ENCODE results near the gene OR1N1.
A peak's percentile ranks its signal among the peaks of the same experiment; 100 is the strongest.
"Not testable (repeated sequence)": the region's sequence is repeated elsewhere in the genome, so short reads cannot be mapped to it uniquely, and the experiment has no call there.

Gene OR1N1

GRCh38 chr9:122527193-122527592 is at the start of gene OR1N1:
TSS of gene OR1N1 (minus strand) at chr9:122527293. CDS start at chr9:122527293, 0 bp downstream.
- no peak for DNase-seq

GRCh38 chr9:122572456-122572855 is 45.4 kb upstream of the OR1N1 start:
- no peak for DNase-seq

- DNase-seq, result no peak
These were observed 40.8 kb upstream of the OR1N1 start for GRCh38 chr9:122567901-122568300.

GRCh38 chr9:122562134-122562760 is 35.2 kb upstream of the OR1N1 start:
- no peak for DNase-seq

GRCh38 chr9:122561446-122561845 is 34.4 kb upstream of the OR1N1 start:
- DNase-seq, result no peak

- no peak for DNase-seq
These were observed 25.7 kb upstream of the OR1N1 start, which contains the start of gene OR1N2 for GRCh38 chr9:122552812-122553211. TSS of gene OR1N2 (plus strand) at chr9:122553112. CDS start at chr9:122553212, 100 bp downstream.

- DNase-seq, result no peak
These were observed 24.3 kb upstream of the OR1N1 start for GRCh38 chr9:122551371-122551770.

GRCh38 chr9:122546196-122546595 is 19.1 kb upstream of the OR1N1 start:
- no peak for DNase-seq

GRCh38 chr9:122538757-122539156 is 11.7 kb upstream of the OR1N1 start:
- no peak for DNase-seq

- not testable (repeated sequence) for DNase-seq
These were observed 10.0 kb upstream of the OR1N1 start for GRCh38 chr9:122537066-122537465.

- DNase-seq, result no peak
These were observed 9.0 kb upstream of the OR1N1 start for GRCh38 chr9:122536134-122536533.

GRCh38 chr9:122531157-122531556 is 4.1 kb upstream of the OR1N1 start:
- not testable (repeated sequence) for DNase-seq

GRCh38 chr9:122526602-122527001 is 491 bp downstream of the OR1N1 start:
- no peak for DNase-seq

GRCh38 chr9:122519376-122519775 is 7.7 kb downstream of the OR1N1 start:
- peak in 1 of 14 donors; percentile 49 for DNase-seq

- DNase-seq, result no peak
These were observed 8.3 kb downstream of the OR1N1 start, which contains the start of gene OR1J4 for GRCh38 chr9:122518841-122519240. TSS of gene OR1J4 (plus strand) at chr9:122519141. CDS start at chr9:122519141, 0 bp downstream.

- peak in 1 of 14 donors; percentile 55 for DNase-seq
These were observed 8.9 kb downstream of the OR1N1 start for GRCh38 chr9:122518226-122518625.

- no peak for DNase-seq
These were observed 16.6 kb downstream of the OR1N1 start, which contains the start of gene OR1J2 for GRCh38 chr9:122510502-122510901. TSS of gene OR1J2 (plus strand) at chr9:122510802. CDS start at chr9:122510802, 0 bp downstream.

GRCh38 chr9:122506964-122507363 is 20.1 kb downstream of the OR1N1 start:
- no peak for DNase-seq

GRCh38 chr9:122498883-122499288 is 28.2 kb downstream of the OR1N1 start:
- DNase-seq, result no peak

GRCh38 chr9:122479062-122479461 is 48.0 kb downstream of the OR1N1 start:
- no peak for DNase-seq

- no peak for DNase-seq
These were observed 49.3 kb downstream of the OR1N1 start, which contains the start of gene OR1J1 for GRCh38 chr9:122477826-122478225. TSS of gene OR1J1 (minus strand) at chr9:122477926. CDS start at chr9:122477926, 0 bp downstream.

- no peak for DNase-seq
These were observed 49.7 kb downstream of the OR1N1 start for GRCh38 chr9:122477346-122477745.
